Measurements from ENCODE around the gene MAMDC2. TPM values are rescaled to one million over a fixed set of nuclear protein-coding genes. Genes with fewer than 3 reads are reported as not detected.

Gene MAMDC2
- total RNA-seq, 1 experiment from 2014 or later: 1.2 TPM

- Histone ChIP-seq H4K20me1 (ENCODE audit: insufficient read depth) (no peaks in the 10 kb centered on the region), H3K4me3 (replicated peaks in 1 of 2; ENCODE audit: low read depth in 1 of 2, low read length in 2 of 2) (no peak overlapping the region), H3K9me3 (ENCODE audit: control insufficient read depth in 1 of 2, insufficient read depth in 1 of 2, low read depth in 1 of 2, low read length in 2 of 2) (no peaks in the 10 kb centered on the region), H3K36me3 (ENCODE audit: control insufficient read depth in 1 of 2, insufficient read depth in 2 of 2, low read length in 2 of 2) (no peaks in the 10 kb centered on the region), H3K9me2 (ENCODE audit: insufficient read depth) (no peaks in the 10 kb centered on the region), H3K27me3 (ENCODE audit: insufficient read depth, low read length) (no peaks in the 10 kb centered on the region), H3K4me1 (ENCODE audit: control insufficient read depth in 1 of 2, insufficient read depth in 2 of 2, low read length in 2 of 2) (peaks cover 4 to 30% of the 10 kb centered on the region in 2 experiments; a peak in 3 of 4 replicates), H3K79me2 (ENCODE audit: insufficient read depth, low read length) (no peaks in the 10 kb centered on the region), H3K27ac (ENCODE audit: low read depth, low read length) (no peak overlapping the region), H3K4me2 (ENCODE audit: low read length) (no peak overlapping the region), H3K9ac (ENCODE audit: low read length) (no peak overlapping the region), H2AFZ (ENCODE audit: low read depth, low read length, poor library complexity, severe bottlenecking) (no peak overlapping the region)
- DNase-seq (ENCODE audit: low read depth, low spot score) (no peak), ATAC-seq (no peak)
- intact Hi-C loops (cut with micrococcal nuclease): no loop called here
- ChIA-PET POLR2A (no interaction called here), CTCF (interaction anchor here (0.8 to 7.5 kb wide), 2 partner anchors 88 to 138 kb away, joined by 3 to 205 read pairs; no protein-coding TSS in a partner anchor), RAD21 (ENCODE audit: low non-redundant PET in 1 of 2, low total read pairs in 2 of 2, uncharacterized antibody in 2 of 2, unreplicated experiment in 2 of 2) (no interaction called here)
- no TSS peak for BruUV-seq (replicated peaks)
- TF ChIP-seq SP1 (IDR thresholded peaks at IDR 0.05; ENCODE audit: low read depth) (no peak), EZH2 (IDR thresholded peaks at IDR 0.05) (no peak), SRF (IDR thresholded peaks at IDR 0.05; ENCODE audit: low read depth) (no peak), EGR1 (IDR thresholded peaks at IDR 0.05; ENCODE audit: low read depth) (no peak), EZH2phosphoT487 (IDR thresholded peaks at IDR 0.05; ENCODE audit: borderline replicate concordance) (no peak), POLR2A (IDR thresholded peaks at IDR 0.05; ENCODE audit: borderline replicate concordance, extremely low read depth, insufficient read depth, insufficient read length) (no peak), CBX3 (IDR thresholded peaks at IDR 0.05; ENCODE audit: low read depth) (no peak), JUND (IDR thresholded peaks at IDR 0.05) (no peak), ZBTB33 (IDR thresholded peaks at IDR 0.05; ENCODE audit: extremely low read depth, insufficient replicate concordance, low read length) (no peak), ELF1 (IDR thresholded peaks at IDR 0.05; ENCODE audit: borderline replicate concordance, low read depth) (no peak), MAX (IDR thresholded peaks at IDR 0.05) (no peak), CEBPB (IDR thresholded peaks at IDR 0.05; ENCODE audit: low read depth) (no peak), FOSL1 (IDR thresholded peaks at IDR 0.05; ENCODE audit: low read depth) (no peak), ATF3 (IDR thresholded peaks at IDR 0.05) (no peak), CTCF (IDR thresholded peaks at IDR 0.05 in 2 of 3, conservative IDR thresholded peaks at IDR 0.05 in 1 of 3; ENCODE audit: borderline replicate concordance in 1 of 3, insufficient read depth in 1 of 3, low read depth in 2 of 3, low read length in 2 of 3) (no peak), POLR2AphosphoS5 (IDR thresholded peaks at IDR 0.05; ENCODE audit: low read depth, low read length) (no peak), YY1 (IDR thresholded peaks at IDR 0.05; ENCODE audit: extremely low read depth, insufficient replicate concordance, low read depth, low read length) (no peak), SIN3A (IDR thresholded peaks at IDR 0.05; ENCODE audit: low read depth) (no peak)
These were observed 64.5 kb downstream of the MAMDC2 start for GRCh38 chr9:70108181-70108580.

All from HCT116 (cell line).